SK-N-SH (cell line): ENCODE results near the gene TMEM98. TPM values are rescaled to one million over a fixed set of nuclear protein-coding genes. Genes with fewer than 3 reads are reported as not detected.

Experiments used
- CTCF ChIA-PET: fragments of 300-600, 350-600 bp; formaldehyde crosslinking; extraction: SDS; loops from one replicate; lab custom pipeline; 2021; lab: Yijun Ruan, JAX
- POLR2A ChIA-PET: fragments of 350-600 bp; sonication (Branson Sonifier 250); formaldehyde crosslinking; extraction: SDS; loops from one replicate; lab custom pipeline; 2020; ENCODE audit warnings: antibody characterized with exemption, inconsistent platforms; lab: Yijun Ruan, JAX
- DNase-seq: peaks from one replicate; pipeline ENCODE4 v3.0.0; 2012
- H2AFZ ChIP-seq: fragments of 200-600 bp; sonication (generic); 2 replicates; pipeline ENCODE4 v1.8.1; 2016; ENCODE audit warnings: antibody characterized with exemption, mild to moderate bottlenecking, low read depth
- H3F3A ChIP-seq: fragments of 200-600 bp; sonication (generic); replicated peaks from 2 replicates; pipeline ENCODE3; 2016; ENCODE audit warnings: antibody characterized with exemption, mild to moderate bottlenecking; ENCODE audit not compliant: insufficient read depth
- H3K27ac ChIP-seq, 2 experiments: fragments of 200-500 bp in 1 of 2; fragments of 200-600 bp in 1 of 2; sonication (Bioruptor generic) in 1 of 2; sonication (generic), shearing (Covaris generic) in 1 of 2; 2 replicates each; pipeline versions ENCODE4 v1.5.1 to v1.6.1; 2014 to 2016; ENCODE audit warnings: low read depth in 2 of 2, inconsistent platforms in 1 of 2, low read length in 1 of 2, mild to moderate bottlenecking in 1 of 2, mixed read lengths in 1 of 2
- H3K27me3 ChIP-seq: fragments of 200-600 bp; sonication (generic), shearing (Covaris generic); 2 replicates; pipeline ENCODE4 v1.6.1; 2016; ENCODE audit warnings: mixed run types; ENCODE audit not compliant: insufficient read depth
- H3K36me3 ChIP-seq, 2 experiments: fragments of 200-500 bp in 1 of 2; fragments of 200-600 bp in 1 of 2; sonication (Bioruptor generic) in 1 of 2; sonication (generic) in 1 of 2; replicated peaks in 1 of 2; 2 replicates each; pipeline versions ENCODE3 to v1.5.1; 2014 to 2016; ENCODE audit warnings: low read length in 1 of 2, mild to moderate bottlenecking in 1 of 2; ENCODE audit not compliant: insufficient read depth in 2 of 2, control insufficient read depth in 1 of 2
- H3K4me1 ChIP-seq, 2 experiments: fragments of 200-500 bp in 1 of 2; fragments of 200-600 bp in 1 of 2; sonication (Bioruptor generic) in 1 of 2; sonication (generic), shearing (Covaris generic) in 1 of 2; 2 replicates each; pipeline versions ENCODE4 v1.5.1 to v1.6.1; 2014 to 2016; ENCODE audit warnings: low read depth in 1 of 2, low read length in 1 of 2, mixed run types in 1 of 2; ENCODE audit not compliant: insufficient read depth in 2 of 2, control insufficient read depth in 1 of 2
- H3K4me2 ChIP-seq: fragments of 200-600 bp; sonication (generic), shearing (Covaris generic); 2 replicates; pipeline ENCODE4 v1.6.1; 2017; ENCODE audit warnings: mixed run types
- H3K4me3 ChIP-seq, 2 experiments: fragments of 200-500 bp in 1 of 2; fragments of 200-600 bp in 1 of 2; sonication (Bioruptor generic) in 1 of 2; sonication (generic), shearing (Covaris generic) in 1 of 2; 2 replicates each; pipeline versions ENCODE4 v1.5.1 to v1.8.1; 2014 to 2016; ENCODE audit warnings: low read depth in 2 of 2, inconsistent platforms in 1 of 2, low read length in 1 of 2, mild to moderate bottlenecking in 1 of 2, mixed read lengths in 1 of 2, moderate library complexity in 1 of 2
- H3K79me2 ChIP-seq: fragments of 200-600 bp; sonication (generic); 2 replicates; pipeline ENCODE4 v1.8.1; 2017; ENCODE audit warnings: mild to moderate bottlenecking; ENCODE audit not compliant: insufficient read depth
- H3K9ac ChIP-seq: fragments of 200-600 bp; sonication (generic); 2 replicates; pipeline ENCODE4 v1.6.1; 2017; ENCODE audit warnings: mixed run types
- H3K9me2 ChIP-seq: fragments of 200-600 bp; sonication (generic); 2 replicates; pipeline ENCODE4 v1.6.1; 2017; ENCODE audit warnings: mixed run types
- H3K9me3 ChIP-seq: fragments of 200-600 bp; sonication (generic); 2 replicates; pipeline ENCODE4 v1.6.1; 2017; ENCODE audit warnings: mixed run types, mild to moderate bottlenecking, moderate library complexity
- H4K20me1 ChIP-seq: fragments of 200-600 bp; sonication (generic); 2 replicates; pipeline ENCODE4 v1.6.1; 2017; ENCODE audit warnings: mild to moderate bottlenecking, mixed run types; ENCODE audit not compliant: insufficient read depth
- CHD2 ChIP-seq: fragments of 150-350 bp; IDR thresholded peaks from 2 replicates; pipeline ENCODE4 v1.6.1; 2018; ENCODE audit warnings: low read length; ENCODE audit not compliant: partially characterized antibody
- FOXJ3 ChIP-seq: sonication (generic); formaldehyde crosslinking; IDR thresholded peaks from 2 replicates; pipeline ENCODE4 v1.5.1; 2020; ENCODE audit warnings: mild to moderate bottlenecking, missing genetic modification reagents
- GABPA ChIP-seq: IDR thresholded peaks from 2 replicates; pipeline ENCODE4 v1.4.0; 2012; ENCODE audit warnings: low read depth, mild to moderate bottlenecking
- NFIC ChIP-seq: IDR thresholded peaks from 2 replicates; pipeline ENCODE4 v1.4.0; 2012; ENCODE audit warnings: borderline replicate concordance
- RAD21 ChIP-seq: IDR thresholded peaks from 2 replicates; pipeline ENCODE4 v1.6.1; 2012; ENCODE audit warnings: mild to moderate bottlenecking, low read length
- SMC3 ChIP-seq: IDR thresholded peaks from 2 replicates; pipeline ENCODE4 v1.6.1; 2012; ENCODE audit warnings: low read depth, low read length, improper control_type of control experiment
- TEAD4 ChIP-seq: IDR thresholded peaks from 2 replicates; pipeline ENCODE4 v1.4.0; 2012; ENCODE audit warnings: mild to moderate bottlenecking, borderline replicate concordance; ENCODE audit not compliant: insufficient read depth
- YY1 ChIP-seq: IDR thresholded peaks from 2 replicates; pipeline ENCODE4 v1.4.0; 2012; ENCODE audit warnings: low read depth, mild to moderate bottlenecking
- WGBS: methylation state at CpG from one replicate; pipeline ENCODE4 v1.1.6; 2017; ENCODE audit warnings: low lambda C conversion rate; 5-methylcytosine and 5-hydroxymethylcytosine counted together
- polyA plus RNA-seq, 3 experiments: library from polyadenylated mRNA; depleted of rRNA; stranded (reverse); fragments of >200 nt; gene quantifications; 2 replicates each; pipeline ENCODE4 v1.2.3, GENCODE V29; 2012
- TF ChIP-seq, protein P1 (sequence below): fragments of 200-600 bp; sonication (generic); IDR thresholded peaks from 2 replicates; pipeline ENCODE4 v1.6.1; 2017; ENCODE audit warnings: antibody characterized with exemption, mild to moderate bottlenecking, moderate library complexity
- TF ChIP-seq, protein P2 (sequence below): IDR thresholded peaks from 2 replicates; pipeline ENCODE4 v1.4.0; 2012; ENCODE audit warnings: low read depth, borderline replicate concordance
- TF ChIP-seq, protein P3 (sequence below): IDR thresholded peaks from 2 replicates; pipeline ENCODE4 v1.6.1; 2012; ENCODE audit warnings: mild to moderate bottlenecking, low read depth, low read length, moderate library complexity

The TMEM98 gene
- polyA plus RNA-seq, 1 of the 3 experiments (the other 2 are of a cell fraction), result 196 TPM

DNA sequence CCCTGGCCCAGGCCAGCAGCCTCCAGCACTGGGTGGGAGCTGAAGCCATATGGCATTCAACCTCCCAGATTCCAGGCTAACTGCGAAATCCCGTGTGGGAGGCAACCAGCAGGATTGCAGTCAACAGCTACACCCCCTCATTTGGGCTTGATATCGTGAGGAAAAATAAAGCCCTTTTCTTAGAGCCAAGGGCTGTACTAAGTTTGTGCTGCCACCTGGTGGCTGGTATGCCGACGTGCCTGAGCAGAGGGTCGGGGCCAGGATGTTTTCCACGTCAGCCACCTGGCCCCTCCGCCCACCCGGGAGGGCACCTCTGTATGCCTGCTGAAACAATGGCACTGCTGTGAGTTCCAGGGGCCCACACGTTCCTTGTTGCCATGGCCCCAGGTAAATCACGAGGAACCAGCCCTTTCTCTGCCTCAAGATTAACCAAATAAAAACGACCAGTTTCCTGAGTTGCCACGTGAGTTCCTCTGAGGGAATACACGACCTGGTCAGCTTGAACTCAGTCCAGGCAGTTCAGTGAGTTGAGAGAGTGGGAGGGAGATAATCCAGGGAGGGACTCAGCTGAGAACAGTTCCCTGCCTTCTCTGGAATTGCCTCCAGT is 9.0 kb downstream of the TMEM98 start:
- Histone ChIP-seq H3K4me3 (peak overlapping the region in 1 of 2 experiments; percentile 40; a peak in 1 of 4 replicates), H3K9ac (no peak overlapping the region), H3K27ac (no peak overlapping the region; a peak in 1 of 4 replicates), H3K79me2 (no peaks in the 10 kb centered on the region), H3K27me3 (no peaks in the 10 kb centered on the region), H3K36me3 (peaks cover 36 to 68% of the 10 kb centered on the region in 2 experiments), H3F3A (peaks cover 3% of the 10 kb centered on the region), H2AFZ (no peak overlapping the region), H4K20me1 (no peaks in the 10 kb centered on the region), H3K4me1 (no peaks in the 10 kb centered on the region; a peak in 1 of 4 replicates), H3K9me2 (no peaks in the 10 kb centered on the region), H3K4me2 (no peak overlapping the region), H3K9me3 (no peaks in the 10 kb centered on the region)
- POLR2A ChIA-PET, result no interaction called here
- TF ChIP-seq, protein P1, sequence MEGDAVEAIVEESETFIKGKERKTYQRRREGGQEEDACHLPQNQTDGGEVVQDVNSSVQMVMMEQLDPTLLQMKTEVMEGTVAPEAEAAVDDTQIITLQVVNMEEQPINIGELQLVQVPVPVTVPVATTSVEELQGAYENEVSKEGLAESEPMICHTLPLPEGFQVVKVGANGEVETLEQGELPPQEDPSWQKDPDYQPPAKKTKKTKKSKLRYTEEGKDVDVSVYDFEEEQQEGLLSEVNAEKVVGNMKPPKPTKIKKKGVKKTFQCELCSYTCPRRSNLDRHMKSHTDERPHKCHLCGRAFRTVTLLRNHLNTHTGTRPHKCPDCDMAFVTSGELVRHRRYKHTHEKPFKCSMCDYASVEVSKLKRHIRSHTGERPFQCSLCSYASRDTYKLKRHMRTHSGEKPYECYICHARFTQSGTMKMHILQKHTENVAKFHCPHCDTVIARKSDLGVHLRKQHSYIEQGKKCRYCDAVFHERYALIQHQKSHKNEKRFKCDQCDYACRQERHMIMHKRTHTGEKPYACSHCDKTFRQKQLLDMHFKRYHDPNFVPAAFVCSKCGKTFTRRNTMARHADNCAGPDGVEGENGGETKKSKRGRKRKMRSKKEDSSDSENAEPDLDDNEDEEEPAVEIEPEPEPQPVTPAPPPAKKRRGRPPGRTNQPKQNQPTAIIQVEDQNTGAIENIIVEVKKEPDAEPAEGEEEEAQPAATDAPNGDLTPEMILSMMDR, result peak; percentile 74
- TF ChIP-seq RAD21 (peak; percentile 56), TEAD4 (peak; percentile 72; the same call in 1 of the 2 replicates), FOXJ3 (CRISPR knock-in tag) (no peak), SMC3 (peak; percentile 42; the same call in 1 of the 2 replicates), YY1 (no peak)
- TF ChIP-seq, protein P2, sequence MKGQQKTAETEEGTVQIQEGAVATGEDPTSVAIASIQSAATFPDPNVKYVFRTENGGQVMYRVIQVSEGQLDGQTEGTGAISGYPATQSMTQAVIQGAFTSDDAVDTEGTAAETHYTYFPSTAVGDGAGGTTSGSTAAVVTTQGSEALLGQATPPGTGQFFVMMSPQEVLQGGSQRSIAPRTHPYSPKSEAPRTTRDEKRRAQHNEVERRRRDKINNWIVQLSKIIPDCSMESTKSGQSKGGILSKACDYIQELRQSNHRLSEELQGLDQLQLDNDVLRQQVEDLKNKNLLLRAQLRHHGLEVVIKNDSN, result no peak
- DNase-seq, result peak; percentile 80
- CTCF ChIA-PET, result interaction anchor here (0.6 to 6.3 kb wide), 24 partner anchors 9 to 814 kb away, joined by 3 to 35 read pairs (median 4); partner anchors contain the start of genes MYO1D and TMEM98
- 47% methylated on average over 12 of the region's 14 CpGs for WGBS

DNA sequence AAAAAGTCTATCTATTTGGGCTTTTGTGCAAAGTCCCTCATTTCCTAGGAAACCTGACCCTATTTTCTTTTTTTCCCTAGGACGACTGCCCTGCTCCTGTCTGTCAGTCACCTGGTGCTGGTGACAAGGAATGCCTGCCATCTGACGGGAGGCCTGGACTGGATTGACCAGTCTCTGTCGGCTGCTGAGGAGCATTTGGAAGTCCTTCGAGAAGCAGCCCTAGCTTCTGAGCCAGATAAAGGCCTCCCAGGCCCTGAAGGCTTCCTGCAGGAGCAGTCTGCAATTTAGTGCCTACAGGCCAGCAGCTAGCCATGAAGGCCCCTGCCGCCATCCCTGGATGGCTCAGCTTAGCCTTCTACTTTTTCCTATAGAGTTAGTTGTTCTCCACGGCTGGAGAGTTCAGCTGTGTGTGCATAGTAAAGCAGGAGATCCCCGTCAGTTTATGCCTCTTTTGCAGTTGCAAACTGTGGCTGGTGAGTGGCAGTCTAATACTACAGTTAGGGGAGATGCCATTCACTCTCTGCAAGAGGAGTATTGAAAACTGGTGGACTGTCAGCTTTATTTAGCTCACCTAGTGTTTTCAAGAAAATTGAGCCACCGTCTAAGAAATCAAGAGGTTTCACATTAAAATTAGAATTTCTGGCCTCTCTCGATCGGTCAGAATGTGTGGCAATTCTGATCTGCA is 12.9 kb downstream of the TMEM98 start:
- no peak overlapping the region for H3K4me3 ChIP-seq
- peaks cover 3% of the 10 kb centered on the region for H3F3A ChIP-seq
- no peak for DNase-seq
- 90% methylated on average over 10 of the region's 10 CpGs for WGBS
- H3K27me3 ChIP-seq, result no peaks in the 10 kb centered on the region
- H3K9me2 ChIP-seq, result no peaks in the 10 kb centered on the region
- no peaks in the 10 kb centered on the region for H3K9me3 ChIP-seq
- no peak overlapping the region for H3K4me2 ChIP-seq
- H4K20me1 ChIP-seq, result no peaks in the 10 kb centered on the region
- ChIA-PET POLR2A (no interaction called here), CTCF (interaction anchor here (0.6 to 6.3 kb wide), 12 partner anchors 9 to 1792 kb away, joined by 3 to 35 read pairs (median 4); no protein-coding TSS in a partner anchor)
- no peaks in the 10 kb centered on the region for H3K79me2 ChIP-seq
- no peak overlapping the region for H3K27ac ChIP-seq
- H3K4me1 ChIP-seq, result no peaks in the 10 kb centered on the region; a peak in 1 of 4 replicates
- H2AFZ ChIP-seq, result no peak overlapping the region
- H3K9ac ChIP-seq, result no peak overlapping the region
- no peak for TF ChIP-seq CHD2
- TF ChIP-seq, protein P3, sequence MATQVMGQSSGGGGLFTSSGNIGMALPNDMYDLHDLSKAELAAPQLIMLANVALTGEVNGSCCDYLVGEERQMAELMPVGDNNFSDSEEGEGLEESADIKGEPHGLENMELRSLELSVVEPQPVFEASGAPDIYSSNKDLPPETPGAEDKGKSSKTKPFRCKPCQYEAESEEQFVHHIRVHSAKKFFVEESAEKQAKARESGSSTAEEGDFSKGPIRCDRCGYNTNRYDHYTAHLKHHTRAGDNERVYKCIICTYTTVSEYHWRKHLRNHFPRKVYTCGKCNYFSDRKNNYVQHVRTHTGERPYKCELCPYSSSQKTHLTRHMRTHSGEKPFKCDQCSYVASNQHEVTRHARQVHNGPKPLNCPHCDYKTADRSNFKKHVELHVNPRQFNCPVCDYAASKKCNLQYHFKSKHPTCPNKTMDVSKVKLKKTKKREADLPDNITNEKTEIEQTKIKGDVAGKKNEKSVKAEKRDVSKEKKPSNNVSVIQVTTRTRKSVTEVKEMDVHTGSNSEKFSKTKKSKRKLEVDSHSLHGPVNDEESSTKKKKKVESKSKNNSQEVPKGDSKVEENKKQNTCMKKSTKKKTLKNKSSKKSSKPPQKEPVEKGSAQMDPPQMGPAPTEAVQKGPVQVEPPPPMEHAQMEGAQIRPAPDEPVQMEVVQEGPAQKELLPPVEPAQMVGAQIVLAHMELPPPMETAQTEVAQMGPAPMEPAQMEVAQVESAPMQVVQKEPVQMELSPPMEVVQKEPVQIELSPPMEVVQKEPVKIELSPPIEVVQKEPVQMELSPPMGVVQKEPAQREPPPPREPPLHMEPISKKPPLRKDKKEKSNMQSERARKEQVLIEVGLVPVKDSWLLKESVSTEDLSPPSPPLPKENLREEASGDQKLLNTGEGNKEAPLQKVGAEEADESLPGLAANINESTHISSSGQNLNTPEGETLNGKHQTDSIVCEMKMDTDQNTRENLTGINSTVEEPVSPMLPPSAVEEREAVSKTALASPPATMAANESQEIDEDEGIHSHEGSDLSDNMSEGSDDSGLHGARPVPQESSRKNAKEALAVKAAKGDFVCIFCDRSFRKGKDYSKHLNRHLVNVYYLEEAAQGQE, result no peak
- no peak for TF ChIP-seq NFIC
- TF ChIP-seq, protein P1, result no peak
- no peak for TF ChIP-seq YY1
- TF ChIP-seq GABPA, result no peak
- TF ChIP-seq FOXJ3 (CRISPR knock-in tag), result no peak
- no peak for TF ChIP-seq SMC3
- peaks cover 28 to 38% of the 10 kb centered on the region in 2 experiments for H3K36me3 ChIP-seq
